ENCODE results near the gene LAMTOR5.

GRCh38 chr1:110409316-110409715 lies 1.8 kb upstream of the LAMTOR5 start:
- no peak for TF ChIP-seq CTCF (IDR thresholded peaks at IDR 0.05; ENCODE audit: poor library complexity)
- no peak for TF ChIP-seq EZH2 (IDR thresholded peaks at IDR 0.05; ENCODE audit: borderline replicate concordance)

All from hepatocyte (in vitro differentiated cells).